Stimulated activated CD8-positive, alpha-beta memory T cell treated with anti-CD3 and anti-CD28 coated beads, Interleukin-4, amount 100 ng/mL, for 24 hours (primary cell): ENCODE results near the gene NFIA.

Experiments used
- DNase-seq: peaks from one replicate; pipeline ENCODE4 v3.0.0-alpha.2; 2020; ENCODE audit warnings: low read depth

Gene NFIA

DNA sequence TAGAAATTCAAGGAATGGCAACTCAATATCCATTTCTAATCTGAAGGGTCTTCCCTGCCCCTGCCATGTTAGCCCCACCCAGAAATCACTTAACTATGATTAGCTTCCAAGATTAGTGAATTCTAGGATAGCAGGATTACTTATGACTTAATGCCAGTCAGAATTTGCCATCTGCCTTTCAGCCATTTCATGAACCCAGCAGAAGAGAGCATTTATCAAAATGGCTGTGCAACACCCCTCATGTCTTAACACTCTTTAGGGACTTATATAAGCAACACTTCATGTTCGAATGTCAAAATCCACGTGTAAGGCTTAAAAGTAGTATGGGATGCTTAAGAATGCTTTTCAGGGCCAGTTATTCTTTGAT lies 288.5 kb downstream of the NFIA start:
- no peak for DNase-seq

DNA sequence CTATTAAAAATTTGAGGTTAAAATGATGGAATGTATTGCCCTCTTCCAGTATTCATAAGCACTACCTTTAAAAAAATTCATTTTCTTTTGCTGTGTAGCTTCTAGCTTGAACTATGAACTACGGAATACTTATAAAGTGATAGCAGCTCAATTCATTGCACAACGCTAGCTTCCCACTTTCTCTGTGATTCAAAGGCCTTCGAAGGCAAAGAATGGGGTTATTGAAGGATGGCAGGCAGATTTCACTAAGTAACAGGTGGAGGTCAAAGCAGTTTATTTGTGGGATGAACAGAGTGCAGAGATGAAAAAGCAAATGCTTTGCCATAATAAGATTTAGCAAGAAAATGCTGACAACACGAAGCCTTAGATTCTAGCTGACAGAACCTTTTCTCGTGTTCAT lies 290.6 kb downstream of the NFIA start:
- DNase-seq, result no peak

DNA sequence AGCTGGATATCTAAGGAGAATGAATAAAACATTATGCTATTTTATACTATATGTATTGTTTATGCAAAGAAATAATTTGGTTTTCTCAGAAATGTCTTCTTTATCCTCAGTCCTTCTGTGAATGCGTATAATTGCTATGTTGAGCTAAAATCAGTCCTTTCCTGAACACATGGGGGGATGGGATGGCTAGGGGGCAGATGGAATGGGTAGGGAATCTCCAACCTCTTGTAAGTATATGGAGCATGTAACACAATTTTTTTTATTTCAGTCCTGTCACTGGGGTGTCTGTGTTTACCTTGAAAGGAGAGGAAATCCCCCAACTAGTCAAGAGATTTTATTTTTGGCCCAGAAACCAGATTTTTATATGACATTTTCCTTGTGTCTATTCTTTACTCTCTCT lies 291.8 kb downstream of the NFIA start:
- DNase-seq, result no peak

DNA sequence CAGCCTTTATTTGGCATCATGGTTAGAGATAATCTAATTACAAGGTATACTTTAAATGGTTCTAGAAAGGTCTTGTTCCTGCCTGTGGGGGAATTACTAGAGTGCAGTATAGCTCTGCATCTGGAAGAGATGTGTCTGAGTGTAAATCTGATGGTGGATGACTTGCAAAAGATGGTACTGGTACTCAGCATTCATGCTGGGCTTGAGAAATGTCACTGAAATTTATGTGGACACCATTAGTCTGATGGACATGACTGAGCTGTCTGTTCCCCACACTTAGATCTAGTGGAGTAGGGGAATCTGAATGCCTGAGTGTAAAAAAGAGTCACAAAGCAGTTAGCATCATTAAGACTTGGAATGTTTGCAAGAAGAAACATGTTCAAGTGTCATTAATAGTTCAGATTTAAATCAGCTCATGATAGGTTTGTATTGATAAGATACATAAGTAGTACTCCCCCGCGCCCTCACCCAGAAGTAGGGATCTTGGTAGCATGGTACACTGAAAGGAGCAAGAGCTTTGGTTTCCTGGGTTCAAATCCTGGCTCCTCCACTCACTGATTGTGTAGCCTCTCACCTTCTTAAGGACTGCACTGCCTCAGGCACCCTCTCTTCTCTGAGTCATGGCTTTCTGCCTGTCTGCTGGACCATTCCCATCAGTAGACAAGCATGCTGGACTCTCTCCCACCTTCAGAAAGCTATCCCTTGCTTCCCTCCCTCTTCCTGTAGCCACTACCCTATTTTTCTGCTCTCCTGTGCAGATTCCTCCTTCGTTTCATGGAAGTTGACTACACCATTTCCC lies 292.9 kb downstream of the NFIA start:
- DNase-seq, result no peak

DNA sequence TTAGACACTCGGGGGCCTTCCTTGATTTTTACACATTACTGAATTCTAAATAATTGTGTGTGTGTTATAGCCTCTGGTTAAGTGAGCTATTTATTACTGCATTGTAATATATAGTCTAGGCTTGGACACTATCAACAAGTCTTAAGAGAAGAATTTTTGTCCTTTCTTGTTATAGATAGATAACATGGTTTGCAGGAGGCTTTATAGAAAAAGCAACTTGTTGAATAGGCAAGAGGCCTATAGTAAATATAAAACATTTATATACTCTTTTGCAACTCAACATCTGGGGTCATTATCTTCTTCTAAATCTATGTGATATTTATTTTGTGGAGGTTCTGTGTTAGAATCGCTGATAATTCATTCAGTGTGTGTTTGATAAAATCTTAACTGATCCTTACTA lies 293.8 kb downstream of the NFIA start:
- no peak for DNase-seq

DNA sequence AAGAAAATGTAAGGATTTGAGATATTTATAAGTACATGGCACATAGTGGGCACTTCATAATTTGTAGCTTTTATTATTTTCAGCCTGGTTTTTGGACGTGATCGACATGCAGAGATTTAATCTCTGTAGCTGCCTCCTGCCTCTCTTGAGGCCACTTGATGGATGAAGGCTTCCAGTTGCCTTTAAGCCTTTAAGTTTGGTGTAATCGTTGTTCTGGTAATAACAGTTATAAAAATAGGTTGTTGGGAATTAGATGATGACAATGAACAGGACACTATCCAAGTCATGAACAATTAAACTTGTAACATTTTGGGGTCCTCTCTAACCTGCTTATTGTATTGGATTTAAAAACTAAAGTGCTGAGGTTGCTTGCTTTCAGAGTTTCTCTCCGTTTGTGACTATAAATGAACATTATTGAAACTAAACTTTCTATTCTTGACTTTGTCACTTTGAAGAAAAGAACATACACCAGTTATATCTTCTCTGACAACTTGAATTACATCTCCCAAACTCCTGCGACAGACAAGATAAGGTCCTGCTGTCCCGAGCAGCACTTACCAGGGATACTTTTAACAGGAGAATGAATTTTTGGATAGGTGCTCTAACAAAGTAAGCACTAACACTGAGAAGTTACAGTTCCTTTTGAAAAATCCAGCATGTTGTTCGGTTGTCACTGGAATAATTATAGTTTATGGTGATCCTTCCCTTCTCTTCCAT lies 295.0 kb downstream of the NFIA start:
- no peak for DNase-seq

DNA sequence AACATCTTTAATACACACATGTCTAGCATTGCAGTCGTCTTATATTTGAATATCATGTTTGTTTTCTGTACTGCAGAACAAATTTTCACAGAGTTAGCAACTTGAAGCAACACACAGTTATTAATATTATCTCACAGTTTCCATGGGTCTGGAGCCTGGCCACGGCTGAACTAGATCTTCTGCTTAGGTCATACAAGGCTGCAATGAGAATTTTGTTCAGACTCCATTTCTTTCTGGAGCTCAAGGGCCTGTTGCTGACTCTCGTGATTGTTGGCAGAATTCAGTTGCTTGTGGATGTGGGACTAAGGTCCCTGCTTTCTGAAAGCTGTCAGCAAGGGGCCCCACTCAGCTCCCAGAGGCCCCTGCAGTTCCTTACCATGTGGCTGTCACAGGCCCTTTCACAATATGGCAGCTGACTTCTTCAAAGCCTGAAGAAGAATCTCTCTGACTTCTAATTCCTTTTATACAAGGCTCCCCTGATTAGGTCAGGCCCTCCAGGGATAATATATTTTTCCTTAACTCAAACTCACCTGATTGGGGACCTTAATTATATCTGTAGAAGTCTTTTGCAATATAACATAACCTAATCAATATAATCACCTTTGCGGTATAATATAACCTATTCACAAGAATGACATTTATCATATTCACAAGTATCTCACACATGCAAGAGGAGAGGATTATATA lies 296.3 kb downstream of the NFIA start:
- no peak for DNase-seq

DNA sequence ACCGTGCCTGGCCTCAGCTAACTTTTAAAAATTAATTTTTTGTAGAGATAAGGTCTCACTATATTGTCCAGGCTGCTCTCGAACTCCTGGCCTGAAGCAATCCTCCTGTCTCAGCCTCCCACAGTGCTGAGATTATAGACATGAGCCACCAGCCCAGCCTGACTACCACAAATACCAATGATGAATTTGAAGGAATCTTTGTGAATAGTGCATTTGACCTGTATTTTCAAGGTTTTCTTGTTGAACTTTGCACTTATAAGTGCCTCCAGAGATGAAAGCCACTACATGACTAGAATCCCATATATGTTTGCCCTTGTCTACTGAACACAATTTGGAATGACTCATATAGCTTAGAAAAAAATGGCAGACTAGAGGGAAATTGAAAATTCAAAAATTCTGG lies 297.3 kb downstream of the NFIA start:
- DNase-seq, result no peak

DNA sequence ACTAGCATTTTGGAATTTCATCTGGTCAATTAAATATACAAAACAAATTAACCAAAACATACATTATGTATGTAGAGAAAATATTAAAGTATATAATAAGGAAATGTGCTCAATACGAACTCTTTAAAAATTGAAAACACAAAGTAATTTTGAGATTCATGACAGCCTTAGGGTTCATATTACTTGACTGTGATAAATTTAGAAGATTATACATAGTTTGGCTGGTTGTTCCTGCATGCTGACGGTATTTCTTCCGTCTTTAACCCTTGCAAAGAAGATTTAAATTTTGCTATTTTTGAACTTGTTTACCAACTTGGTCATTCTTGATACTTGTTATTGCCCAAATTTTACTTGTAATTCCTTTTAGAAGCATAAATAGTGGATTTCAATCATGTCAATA lies 298.2 kb downstream of the NFIA start:
- no peak for DNase-seq

DNA sequence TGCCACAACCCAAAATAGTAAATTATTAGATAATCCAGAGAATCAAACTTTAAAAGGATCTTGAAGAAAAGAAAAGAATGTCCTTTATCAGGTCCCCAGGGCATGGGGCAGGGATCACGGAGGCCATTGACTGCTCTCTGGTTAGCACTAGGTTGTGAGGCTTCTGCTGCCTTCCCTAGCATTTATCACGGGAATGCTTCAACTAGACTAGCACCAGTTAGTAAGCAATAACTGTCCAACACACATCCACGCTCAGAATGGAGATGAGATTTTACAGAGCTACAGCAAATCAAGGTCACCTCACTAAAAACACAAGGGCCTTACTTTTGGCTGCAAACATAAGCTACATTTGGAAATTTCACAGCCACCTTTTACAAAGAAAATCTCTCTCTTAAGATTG lies 304.0 kb downstream of the NFIA start:
- DNase-seq, result no peak

DNA sequence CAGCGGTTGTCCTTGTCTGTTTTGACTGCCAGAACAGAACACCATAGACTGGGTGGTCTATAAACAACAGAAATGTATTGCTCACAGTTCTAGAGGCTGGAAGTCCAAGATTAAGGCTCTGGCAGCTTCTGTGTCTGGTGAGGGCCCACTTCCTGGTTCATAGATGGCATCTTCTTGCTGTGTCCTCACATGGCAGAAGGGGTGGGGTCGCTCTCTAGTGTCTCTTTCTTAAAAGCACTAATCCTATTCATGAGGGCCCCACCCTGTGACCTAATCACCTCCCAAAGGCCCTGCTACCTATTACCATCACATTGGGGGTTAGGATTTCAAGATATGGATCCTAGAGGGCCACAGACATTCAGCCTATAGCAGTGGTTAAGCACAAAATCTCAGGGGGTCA lies 304.4 kb downstream of the NFIA start:
- DNase-seq, result no peak

DNA sequence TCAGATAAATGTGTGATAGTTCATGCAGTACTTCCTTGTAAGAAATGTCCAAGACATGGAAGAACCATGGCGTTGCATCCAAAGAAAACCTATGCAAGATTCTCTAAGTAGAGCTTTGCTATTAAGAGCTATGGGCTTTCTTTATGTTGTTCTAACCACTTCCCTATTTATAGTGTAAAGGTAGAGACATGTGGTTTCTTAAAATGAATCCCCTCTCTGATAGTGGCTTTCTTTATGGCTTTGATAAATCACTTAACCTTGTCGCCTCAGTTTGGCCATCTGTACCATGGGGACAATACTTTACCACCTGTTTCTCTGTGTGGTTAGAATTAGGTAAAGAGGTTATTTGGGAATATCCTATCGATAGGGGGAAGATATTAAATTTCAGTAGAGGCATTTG lies 305.5 kb downstream of the NFIA start:
- no peak for DNase-seq

DNA sequence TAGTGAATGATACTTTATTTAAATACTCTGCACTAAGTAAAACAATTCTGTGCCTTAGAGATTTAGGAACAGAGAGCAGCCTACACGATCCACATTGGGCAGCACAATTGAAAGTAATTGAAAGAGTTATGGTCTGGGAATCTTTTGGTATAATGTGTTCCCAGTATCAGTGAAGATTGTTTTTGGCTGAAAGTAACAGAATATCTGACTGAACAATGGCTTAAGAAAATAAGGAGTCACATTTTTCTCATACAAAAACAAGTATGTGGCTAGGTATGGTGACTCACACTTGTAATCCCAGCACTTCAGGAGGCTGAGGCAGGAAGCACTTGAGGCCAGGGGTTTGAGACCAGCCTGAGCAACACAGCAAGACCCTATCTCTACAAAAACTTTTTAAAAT lies 306.2 kb downstream of the NFIA start:
- no peak for DNase-seq

DNA sequence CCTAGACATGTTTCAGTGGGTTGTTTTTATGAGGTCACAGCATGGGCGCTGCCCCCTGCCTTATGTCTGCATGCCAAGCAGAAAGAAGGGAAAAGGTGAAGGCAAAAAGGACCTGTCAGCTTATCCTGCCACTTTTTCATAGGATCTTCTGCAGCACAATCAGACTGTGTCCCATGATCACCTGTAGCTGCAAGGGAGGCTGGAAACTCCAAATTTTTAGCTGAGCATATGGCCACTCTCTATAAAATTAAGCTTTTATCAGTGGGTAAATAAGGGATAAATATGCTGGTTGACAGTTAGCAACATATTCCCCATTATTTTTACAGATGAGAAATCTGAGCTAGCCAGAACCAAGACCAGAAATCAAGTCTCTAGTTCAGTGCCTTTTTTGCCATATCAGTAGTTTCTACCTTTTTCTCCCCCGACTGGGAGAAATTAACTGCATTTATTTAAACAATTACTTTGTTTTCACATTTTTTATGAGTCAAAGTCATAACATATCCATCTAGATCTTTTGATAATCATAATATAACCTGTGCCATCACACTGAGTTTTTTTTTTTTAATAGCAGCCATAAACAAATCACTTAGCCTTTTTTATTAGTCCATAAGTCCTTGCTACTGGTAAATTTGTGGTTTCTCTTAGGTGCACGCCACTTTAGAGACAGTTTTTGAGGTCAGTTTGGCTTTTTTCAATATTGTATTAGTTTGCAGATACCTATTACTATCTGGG lies 307.0 kb downstream of the NFIA start:
- no peak for DNase-seq

DNA sequence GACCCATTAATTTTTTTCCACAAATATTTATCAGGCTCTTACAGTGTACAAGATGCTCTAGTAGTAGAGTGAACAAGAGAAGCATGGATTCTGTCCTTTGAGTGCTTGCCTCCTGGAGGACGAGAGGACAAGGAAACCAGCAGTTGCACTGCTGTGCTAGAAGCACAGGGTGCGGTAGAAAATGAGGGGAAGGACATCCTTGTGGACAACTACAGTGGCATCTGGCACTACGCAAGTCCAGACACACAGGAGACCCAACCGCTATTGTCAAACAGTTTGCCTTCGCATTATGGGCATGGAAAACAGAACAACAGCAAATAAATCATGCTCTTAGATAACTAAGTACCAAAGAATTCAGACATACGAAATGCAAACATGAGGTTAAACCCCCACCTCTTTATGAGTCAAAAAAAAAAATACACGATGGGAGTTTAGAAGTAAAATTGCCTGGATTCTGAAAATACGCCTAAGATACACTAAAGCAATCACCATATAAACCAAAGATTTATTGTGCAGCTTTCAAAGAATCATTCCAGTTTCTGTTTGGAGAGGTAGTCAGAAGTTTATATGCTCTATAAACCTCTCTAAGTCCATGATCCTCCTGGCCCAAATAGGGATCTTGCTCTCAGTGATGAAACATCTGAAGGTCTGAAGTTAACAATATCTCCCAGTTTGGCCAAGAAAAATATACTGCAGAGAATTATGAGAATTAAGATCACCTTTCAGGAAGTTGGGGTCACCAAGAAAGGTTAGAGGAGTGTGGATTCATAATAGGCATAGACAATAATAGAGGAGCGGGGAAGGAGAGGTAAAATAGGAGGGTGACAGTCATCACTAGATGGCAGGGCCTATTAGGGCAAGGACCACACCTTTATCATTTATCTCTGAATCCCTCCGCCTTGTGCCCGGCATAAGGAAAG lies 307.8 kb downstream of the NFIA start:
- DNase-seq, result no peak

DNA sequence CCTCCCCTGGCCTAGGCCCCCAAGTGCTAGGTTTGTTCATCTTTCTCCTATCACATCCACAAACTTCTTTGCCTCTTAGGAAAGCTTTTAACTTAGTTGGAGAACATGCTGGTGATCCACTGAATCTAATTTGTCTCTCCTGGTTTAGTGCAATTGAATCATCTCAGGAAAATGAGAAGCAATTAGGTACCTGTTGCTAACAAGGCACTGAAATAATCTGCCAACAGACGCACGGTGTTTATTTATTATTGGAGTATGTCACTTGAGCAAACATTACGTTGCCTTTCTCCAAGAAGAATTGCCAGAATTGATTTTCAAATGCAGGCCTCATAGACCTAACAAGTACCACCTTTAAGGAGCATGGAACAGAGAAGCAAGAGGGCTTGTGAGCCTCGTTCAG lies 309.4 kb downstream of the NFIA start:
- no peak for DNase-seq

DNA sequence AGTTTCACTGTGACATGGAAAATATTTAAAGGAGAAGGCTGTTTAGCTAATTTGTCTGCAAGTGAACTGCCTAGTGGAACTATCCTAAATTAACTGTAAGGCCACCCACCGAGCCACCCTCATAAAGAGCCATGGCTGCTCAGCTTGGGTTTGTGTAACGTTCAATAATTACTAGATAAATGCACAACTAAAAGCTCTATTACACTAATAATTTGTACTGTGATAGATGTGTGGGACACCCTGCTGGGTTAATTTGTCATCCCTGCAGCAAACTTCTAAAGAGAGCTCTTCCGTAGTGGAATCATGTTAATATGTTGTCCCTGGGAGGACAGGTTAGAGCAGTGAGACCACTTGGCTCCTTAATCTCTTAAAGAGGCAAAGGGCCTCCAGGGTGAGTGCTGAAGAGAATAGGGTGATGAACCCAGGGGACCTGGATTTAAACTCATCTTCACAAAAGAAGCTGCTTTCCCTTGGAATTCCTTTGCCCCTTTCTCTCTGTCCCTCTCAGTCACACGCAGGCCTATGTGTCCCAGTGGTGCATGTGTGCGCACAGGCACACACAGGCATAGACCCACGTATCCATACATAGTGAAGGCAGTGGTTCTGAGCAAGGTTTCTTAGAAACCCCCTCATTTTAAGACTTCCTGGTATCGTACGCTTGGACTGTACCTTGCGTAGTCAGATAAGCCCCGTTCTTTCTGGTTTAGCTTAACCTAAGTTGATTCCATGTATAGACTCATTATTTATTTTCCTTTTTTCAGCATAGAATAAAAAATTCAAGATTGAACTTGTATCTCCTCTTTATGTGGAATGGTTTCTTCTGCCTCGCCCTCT lies 310.3 kb downstream of the NFIA start:
- no peak for DNase-seq

DNA sequence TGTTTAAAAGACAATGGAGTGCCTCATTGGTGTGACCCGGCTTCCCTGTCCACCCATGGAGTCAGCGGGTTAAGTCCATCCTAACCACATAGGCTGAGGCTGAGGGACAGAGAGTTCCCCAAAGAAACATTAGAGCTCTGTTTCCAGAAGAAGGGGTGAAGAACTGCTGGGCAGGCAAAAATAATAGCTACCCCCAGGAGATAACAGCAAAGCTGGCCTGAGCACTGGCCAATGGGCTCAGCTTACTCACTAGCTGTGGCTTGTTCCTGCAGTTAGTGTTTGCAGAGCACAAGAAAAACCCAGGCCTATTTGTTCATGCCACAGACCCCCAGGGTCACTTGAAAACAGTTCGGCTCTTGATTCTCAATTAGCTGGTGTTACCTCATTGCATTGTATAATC lies 311.2 kb downstream of the NFIA start:
- DNase-seq, result no peak

DNA sequence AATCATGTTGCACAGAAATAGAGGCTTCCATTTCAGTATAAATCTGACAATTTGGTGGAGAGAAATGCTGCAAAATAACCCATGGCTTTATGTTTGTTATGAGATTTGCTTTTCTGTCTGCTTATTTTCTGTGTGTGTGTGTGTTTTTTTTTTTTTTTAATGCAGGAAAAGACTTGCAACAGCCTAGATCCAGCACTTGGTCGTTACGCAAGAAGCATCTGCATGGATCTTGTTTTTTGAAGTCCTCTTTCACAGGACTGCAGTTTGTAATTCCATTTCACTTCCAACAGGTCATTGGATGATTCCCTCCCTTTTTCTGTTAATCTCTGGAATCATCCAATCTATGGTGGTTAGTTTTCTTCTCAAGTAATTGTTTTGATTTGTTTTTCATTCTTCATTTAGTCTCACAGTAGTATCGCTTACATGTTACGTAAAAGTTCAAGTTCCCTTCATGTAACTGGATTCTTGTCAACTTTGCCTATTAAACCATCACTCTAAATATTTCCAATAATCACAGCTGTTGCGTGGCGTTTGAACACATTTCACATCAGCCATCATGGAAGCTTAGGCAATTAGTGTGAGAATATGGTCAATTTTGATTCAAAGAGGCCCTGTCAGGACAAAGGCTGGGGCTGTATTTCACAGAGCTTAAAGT lies 312.9 kb downstream of the NFIA start:
- DNase-seq, result no peak

DNA sequence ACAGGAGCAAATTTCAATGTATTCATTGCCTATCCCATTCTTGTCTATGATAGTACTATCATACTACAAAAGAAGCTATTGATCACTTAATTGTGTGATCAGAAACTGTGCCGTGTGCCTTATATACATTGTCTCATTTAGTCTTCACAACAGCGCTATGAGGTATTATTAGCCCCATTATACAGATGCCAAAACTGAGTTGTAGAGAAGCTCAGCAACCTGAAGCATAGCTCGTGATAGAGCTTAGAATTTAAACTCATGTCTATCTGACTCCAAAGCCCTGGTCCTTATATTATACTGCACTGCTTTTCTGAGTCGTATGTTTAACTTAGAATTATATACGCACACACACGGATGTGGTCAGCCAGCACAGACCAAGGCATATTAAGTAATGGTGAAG lies 315.1 kb downstream of the NFIA start:
- no peak for DNase-seq
